Muscle of arm (tissue), 12 donors: ENCODE measurements around the gene RAB40A. TPM values are rescaled to one million over a fixed set of nuclear protein-coding genes. Genes with fewer than 3 reads are reported as not detected.
"Not testable (repeated sequence)": the region's sequence is repeated elsewhere in the genome, so short reads cannot be mapped to it uniquely, and the experiment has no call there.

Experiments
- DNase-seq: peaks from one replicate; pipeline ENCODE4 v3.0.0-alpha.2; 2013
- polyA plus RNA-seq, 12 donors: library from polyadenylated mRNA; unstranded; fragments of 120-200 nt; gene quantifications; one replicate each; pipeline ENCODE4 v1.2.1, GENCODE V29; 2013; ENCODE audit not compliant: insufficient read length in 12 of 12

The RAB40A gene
- polyA plus RNA-seq, 12 donors = 0.37 to 2.2 (median 0.78) TPM; not detected in 2

DNA sequence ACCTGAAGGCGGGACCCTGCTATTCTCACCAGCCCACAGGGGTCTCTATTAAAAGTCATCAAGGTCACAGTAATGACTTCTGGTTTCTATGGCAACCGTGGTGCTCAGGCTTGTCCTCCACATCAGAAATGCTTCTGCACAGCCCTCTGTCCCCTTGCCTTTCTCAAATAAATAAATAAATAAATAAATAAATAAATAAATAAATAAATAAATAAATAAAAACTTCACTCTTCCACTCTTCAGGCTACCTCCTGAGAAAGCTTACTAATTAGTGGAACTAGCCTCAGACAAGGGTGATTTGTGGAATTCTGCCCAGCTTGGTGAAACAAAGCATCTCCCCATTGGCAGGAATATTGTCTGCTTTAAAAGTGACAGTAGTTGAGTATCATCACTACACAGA is 5.5 kb upstream of the RAB40A start:
- DNase-seq = no peak

DNA sequence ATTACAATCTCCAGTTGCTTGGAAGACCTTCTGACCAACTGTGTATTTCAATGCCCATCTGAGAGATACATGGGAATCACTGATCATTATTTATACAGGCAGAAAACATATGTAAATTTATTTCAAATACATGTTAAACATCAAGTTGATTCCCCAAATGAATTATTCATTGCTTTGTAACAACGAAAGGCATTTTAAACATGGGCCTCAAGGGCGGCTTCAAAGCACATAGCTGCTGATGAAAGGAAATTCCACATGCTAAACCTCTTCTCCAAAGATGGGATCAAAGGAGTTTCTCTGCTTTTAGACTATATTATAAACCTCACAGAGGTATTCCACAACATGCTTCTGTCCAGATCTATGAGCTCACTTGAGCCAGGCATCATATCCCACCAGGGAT is 4.3 kb upstream of the RAB40A start:
- no peak for DNase-seq

DNA sequence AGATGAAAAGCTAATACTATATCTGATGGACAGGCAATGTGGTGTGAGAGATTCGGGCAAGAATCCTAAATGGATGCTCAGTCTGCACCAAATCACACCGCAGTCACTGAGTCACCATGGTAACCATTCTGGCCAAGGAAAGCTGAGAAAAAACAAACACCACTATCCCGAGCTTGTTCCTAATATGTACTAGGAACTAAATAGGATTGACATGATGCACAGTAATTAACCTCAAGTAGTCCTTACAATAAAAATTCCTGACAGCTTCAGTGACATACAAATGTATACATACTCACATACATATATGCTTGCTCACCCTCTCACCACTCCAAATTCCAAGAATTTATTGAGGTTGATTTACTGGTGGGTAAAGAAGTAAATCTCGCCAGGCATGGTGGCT is 1.1 kb upstream of the RAB40A start:
- no peak for DNase-seq

DNA sequence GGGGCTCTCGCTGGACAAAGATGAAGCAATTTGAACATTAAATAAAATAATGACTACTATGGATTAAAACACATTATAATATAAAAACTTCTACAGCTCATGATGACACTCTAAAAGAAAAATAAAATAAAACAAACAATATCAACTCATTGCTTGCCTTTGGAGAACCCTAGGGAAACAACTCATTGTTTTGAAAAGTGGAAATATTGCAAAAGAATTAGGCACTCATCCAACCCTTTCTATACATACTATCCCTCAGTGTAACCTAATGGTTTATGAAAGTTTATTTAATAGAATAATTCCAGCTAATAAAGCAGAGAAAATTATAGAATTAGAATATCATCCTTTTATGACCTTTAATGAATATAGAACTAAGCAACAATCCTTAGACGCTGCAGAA is 718 bp downstream of the RAB40A start:
- DNase-seq = no peak

DNA sequence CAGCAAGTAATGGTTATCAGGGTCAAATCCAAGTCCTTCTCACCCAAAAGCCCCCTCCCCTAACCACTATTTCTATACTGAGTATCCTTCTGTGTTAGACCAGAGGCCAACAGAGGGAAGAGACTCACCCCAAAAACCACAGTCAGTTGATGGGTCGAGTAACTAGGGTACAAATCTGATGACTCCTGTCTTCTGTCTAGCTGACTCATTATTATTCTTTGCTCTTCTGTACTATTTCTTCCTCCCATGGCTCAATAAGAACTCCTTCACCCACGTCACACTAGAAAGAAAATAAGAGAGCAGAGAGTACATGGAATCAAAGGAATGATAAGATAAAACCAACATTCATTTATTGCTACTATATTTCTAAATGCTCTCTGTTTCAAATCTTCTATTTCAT is 2.0 kb downstream of the RAB40A start:
- no peak for DNase-seq

DNA sequence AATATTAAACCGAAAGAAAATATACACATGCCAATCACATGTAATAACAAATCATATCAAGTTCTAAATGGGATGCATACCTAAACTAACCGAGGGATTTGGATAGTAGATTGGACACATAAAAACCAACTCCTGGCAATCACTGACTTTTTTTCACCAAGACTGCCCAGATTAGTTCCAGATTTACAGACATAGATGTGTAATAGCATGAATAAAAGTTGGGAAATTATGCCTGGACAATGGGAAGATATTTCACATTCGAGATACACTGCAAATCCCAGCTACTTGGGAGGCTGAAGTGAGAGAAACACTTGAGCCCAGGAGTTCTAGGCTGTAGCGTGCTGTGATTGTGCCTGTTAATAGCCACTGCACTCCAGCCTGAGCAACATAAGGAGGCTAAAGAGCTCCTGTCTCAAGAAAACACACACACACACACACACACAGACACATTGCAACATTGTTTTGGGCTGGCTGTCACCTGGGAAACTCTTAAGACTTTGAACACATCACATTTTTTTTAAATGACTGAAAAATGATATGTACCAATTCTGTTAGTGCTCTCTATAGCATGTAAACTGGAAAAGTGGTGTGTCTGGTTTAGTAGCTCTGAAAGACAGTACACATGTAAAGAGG is 5.7 kb downstream of the RAB40A start:
- DNase-seq = no peak

DNA sequence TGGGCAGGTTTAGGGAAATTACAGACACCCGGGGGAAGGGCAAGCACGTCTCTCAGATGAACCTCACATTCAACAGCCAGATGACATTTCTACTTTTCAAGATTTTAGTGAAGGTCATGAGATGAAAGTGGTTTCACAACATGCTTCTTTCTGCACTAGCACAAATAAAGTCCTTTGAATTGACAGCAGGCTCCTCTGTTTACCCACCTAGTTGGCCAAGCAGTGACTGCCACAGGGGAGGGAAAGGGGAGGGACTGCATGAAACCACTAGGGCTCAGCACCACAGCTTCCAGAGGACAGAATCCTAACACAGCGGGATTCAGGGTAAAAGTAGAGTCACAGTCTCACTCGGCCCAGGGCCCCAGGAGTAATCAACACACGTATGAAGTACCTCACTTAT is 6.2 kb downstream of the RAB40A start:
- no peak for DNase-seq

DNA sequence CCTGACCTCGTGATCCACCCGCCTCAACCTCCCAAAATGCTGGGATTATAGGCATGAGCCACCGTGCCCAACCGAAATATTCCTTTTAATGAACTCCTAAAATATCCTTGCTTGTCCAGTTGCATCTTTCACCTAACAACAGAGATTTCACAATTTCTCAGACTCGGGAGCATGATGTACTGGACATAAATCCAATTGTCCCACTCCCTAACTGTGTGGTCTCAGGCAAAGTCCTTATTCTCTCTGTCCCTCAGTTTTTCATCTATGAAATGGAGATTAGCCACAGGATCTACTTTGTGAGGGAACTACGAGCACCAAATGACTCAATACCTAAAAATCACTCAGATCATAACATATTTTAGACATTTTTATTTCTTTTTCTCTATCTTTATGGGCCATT is 9.3 kb downstream of the RAB40A start:
- DNase-seq = no peak

DNA sequence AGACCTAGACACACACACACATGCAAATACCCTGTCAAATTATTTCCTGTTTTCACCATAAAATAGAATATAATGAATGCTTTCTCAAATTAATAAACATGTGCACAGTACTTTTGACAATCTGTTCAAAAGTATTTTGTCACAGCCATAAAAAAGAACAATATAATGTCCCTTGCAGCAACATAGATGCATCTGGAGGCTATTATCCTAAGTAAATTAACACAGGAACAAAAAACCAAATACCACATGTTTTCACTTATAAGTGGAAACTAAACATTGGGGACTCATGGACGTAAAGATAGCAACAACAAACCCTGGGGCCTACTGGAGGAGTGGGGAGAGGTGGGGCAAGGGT is 15.5 kb downstream of the RAB40A start:
- DNase-seq = no peak

DNA sequence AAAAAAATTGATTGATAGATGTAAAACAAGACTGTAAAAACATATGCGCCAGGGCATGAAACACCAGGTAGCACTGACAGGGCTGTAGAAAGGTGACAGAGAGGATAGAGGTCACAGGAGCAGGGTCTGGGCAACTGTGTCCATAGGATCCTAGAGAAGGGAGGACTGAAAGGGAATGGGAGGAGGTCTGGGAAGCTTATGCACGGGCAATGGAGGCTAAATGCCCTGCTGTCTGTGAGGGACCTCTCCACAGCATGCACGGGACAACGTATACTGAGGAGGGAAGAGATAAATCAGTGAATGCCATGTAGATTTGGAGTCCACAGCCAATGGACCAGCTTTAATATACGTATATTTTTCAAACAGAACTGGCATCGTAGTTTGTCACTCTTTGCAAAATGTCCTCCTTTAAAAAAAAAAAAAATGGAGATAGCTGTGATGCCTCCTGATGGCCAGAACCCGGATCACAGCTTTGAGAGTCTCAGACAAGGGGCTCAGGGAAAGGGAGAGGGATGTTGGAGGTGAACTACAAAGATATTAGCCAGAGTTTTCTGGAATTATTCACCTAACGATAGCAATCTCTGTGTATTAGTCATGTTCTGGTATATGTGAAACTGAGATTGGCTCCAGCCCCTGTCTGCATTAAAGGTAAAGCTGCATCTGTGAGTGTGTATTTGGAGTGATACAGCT is 16.0 kb downstream of the RAB40A start:
- no peak for DNase-seq

DNA sequence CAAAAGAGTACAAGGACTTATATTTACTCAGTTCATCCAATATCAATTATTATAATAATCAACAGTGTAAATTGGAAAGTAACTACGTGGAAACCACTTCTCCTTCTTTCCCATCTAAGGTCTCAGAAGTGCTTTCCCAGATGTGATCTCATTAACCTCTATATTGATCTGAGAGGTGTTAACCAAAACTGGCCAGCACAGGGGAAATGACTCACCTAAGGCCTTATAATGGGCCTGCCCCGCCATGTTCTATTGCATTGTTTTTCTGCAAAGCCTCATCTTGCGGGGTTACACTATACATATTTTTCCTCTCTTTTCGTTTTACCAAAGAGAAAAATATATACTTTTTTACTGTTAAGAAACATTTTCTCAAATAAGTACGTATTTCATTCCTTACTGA is 20.5 kb downstream of the RAB40A start:
- DNase-seq = no peak

DNA sequence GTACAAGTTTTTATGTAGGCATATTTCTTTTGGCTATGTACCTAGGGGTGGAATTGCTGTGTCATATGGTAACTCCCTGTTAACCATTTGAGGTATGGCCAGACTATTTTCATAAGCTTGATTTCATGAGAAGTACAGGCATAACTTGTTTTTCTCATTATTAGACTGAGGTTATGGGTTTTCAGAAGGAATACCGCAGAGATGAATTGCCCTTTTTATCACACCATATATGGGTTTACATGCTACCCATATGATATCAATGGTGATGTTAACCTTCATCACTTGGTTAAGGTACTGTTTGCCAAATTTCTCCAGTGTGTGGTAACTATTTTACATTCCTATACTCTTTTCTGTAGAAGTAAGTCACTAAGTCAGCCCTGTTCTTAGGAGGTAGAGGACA is 23.5 kb downstream of the RAB40A start:
- DNase-seq = no peak

DNA sequence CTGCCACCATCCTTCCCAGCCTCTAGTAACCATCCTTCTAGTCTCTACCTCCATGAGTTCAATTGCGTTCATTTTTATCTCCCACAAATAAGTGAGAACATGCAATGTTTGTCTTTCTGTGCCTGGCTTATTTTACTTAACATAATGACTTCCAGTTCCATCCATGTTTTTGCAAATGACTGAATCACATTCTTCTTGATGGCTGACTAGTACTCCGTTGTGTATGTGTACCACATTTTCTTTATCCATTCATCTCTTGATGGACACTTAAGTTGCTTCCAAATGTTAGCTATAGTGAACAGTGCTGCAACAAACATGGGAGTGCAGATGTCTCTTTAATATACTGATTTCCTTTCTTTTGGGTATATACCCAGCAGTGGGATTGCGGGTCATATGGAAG is 25.7 kb downstream of the RAB40A start:
- not testable (repeated sequence) for DNase-seq

DNA sequence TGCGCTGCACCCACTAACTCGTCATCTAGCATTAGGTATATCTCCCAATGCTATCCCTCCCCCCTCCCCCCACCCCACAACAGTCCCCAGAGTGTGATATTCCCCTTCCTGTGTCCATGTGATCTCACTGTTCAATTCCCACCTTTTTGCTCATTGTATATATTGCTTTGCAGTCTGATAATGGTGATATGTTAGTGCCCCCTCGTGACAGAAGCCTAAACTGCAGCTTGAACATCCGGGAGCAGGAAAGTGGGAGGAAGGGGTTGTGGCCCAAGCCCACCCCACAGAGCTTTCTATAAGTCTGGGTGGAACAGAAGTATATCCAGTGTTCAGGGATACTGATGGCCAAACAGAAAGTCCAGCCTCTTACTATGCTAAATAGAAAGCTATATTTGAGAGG is 29.6 kb downstream of the RAB40A start:
- DNase-seq = peak; percentile 12

DNA sequence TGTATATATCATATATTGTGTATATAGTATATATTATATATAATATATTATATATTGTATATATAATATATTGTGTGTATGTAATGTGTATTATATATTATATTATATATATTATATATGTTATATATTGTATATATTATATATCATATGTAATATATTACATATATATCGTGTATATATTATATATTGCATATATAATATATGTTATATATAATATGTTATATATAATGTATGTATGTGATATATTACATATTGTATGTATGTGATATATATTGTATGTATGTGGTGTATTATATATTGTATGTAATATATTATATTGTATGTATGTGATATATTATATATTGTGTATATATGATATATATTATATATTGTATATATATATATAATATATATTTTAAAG is 30.5 kb downstream of the RAB40A start:
- no peak for DNase-seq

DNA sequence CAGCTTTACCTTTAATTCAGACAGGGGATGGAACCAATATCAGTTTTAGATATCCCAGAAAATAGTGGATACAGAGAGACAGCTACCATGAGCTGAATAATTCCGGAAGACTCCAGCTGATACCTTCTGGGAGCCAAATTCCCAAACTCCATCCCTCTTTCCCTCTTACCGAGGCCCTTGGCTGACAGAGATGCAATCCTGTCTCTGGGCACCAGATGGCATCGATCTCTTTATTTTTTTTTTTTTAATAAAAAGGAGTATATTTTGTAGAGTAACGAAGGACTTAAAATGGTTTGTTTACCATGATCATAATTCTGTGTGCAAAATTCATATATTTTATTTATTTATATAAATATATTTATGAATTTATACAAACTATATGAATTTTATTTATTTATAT is 31.0 kb downstream of the RAB40A start:
- no peak for DNase-seq

DNA sequence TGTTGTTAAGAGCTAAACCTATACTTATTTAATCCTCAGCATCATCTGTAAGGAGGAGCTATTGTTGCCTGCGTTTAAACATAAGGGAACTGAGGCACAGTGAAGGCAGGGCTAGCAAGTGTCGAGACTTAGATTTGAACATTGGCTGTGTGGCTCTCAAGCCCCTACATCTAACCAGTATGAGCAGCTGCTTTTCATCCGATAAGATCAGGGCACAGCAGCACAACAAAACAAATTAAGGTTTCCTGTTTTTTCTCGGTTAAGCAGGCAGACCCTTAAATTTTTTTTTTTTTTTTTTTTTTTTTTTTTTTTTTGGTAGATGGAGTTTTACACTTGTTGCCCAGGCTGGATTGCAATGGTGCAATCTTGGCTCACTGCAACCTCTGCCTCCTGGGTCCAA is 35.6 kb downstream of the RAB40A start:
- no peak for DNase-seq

DNA sequence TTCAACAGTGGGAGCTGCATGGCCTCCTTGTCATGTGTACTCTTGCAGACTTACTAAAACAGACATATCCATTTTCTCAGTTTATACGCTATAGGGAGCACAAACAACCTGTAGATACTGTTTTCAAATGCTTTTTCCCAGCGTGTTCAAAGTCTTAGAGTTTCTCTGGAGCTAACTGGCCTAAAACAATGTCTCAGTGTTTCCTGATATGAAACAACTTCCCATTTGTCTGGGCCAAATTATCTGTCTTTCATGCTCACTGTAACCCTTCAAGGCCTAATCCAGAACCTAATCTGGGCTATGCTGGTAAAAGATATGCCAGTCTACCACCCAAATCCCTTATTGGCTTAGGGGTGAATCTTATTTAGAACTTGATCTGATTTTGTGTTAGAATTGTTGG is 38.8 kb downstream of the RAB40A start:
- DNase-seq = no peak

DNA sequence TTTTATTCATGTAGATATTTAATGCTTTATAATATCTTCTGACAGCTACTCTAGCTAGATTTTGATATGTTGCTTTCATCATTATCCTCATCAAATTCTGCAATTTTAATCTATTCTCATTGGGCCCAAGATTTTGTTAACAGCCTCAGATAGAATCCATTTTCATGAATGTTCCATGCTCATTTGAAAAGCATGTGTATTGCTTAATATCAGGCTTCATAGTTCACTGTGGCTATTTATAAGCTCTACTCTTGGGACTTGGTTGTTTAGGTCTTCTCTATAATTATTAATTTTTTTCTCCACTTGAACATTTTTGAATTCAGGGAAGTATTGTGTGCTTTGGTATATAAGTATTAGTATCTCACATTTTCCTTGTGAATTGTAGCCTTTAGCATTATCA is 41.8 kb downstream of the RAB40A start:
- DNase-seq = no peak

DNA sequence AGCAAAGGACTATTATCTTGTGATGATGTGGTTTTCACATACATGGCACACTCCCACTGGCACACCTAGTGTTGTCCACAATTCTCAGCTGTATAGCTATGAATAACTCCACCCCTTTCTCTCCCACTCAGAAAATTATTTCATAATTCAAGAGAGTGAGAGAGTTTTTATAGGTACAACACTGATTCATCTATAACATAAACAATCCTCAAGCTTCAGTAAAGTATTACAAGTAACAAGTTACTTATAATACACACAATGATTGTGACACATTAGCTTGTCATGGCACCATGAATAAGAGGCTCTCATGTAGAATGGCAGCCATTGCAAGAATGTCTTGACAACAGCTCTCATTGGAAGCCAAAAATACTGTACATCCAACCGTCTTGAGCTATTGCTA is 43.9 kb downstream of the RAB40A start:
- DNase-seq = no peak

DNA sequence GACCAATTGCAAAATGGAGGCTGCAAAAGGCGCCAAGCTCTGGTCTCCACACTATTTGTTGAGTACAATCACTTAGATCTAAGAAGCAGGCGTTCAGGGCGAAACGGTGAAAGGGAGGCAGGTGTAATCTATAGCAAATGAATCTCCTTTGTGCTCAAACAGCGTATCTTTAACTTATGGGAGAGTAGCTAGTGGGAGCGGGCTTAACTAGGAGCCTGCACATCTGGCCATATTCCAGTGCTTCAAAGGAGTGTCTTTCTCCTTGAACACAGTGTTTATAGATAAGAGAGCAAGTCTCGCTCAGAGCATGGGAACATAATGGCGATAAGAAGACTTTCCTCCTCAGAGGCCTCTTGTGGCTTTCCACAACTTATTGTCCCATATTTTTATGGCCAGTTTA is 49.3 kb downstream of the RAB40A start:
- not testable (repeated sequence) for DNase-seq

DNA sequence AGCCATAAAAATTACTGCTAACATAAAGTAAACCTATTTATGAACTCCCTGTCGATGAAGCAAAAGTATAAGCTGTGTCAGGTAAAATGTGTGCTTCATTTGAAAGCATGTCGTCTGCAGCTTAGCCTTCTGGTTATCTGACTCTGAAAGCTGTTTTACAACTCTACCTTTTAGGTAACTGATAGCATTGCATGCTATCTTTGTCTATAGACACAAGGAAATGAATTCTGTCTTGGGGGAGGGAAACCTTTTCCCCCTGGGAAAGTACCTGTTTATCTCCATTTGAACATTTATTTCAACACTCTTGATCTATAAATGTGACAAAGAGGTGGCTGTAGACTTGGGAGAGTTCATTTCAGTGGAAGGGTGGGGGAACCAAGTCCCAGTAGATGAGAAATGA is 51.4 kb downstream of the RAB40A start:
- no peak for DNase-seq

DNA sequence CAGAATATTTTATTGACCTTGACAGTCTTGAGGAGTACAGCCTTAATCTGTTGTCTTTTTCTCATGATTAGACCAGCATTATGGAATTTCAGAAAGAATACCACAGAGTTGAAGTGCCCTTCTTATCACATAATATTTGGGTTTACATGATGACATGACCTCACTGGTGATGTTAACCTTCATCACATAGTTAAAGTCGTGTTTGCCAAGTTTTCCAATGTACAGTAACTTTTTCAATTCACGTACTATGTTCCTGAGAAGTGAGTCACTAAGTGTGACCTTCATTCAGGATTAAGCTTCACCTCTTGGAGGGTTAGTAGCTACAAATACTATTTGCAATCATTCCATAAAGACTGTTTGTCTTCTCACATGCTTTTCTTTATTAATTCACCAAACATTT is 52.1 kb downstream of the RAB40A start:
- no peak for DNase-seq

DNA sequence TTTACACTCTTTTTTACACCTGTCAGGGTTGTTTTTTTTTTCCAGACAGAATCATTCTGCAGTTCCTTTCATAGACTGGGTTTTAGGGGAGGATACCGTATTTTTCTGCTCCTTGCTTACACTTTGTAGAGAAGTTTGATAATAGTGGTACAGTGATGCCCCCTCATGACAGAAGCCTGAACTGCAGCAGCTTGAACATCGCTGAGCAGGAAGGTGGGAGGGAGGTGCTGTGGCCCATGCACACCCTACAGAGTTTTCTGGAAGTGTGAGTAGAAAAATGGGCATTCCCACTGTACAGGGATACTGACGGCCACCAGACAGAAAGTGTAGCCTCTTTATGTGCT is 54.5 kb downstream of the RAB40A start:
- DNase-seq = peak; percentile 81
